A549 (cell line): ENCODE results near the gene PIP4K2B.
"Not testable (repeated sequence)": the region's sequence is repeated elsewhere in the genome, so short reads cannot be mapped to it uniquely, and the experiment has no call there.

ENCODE experiments used
- BCL3 ChIP-seq: fragments of >200 bp; sonication (Bioruptor Twin); formaldehyde crosslinking; IDR thresholded peaks from 3 replicates; pipeline ENCODE4 v1.6.1; 2016
- CHD2 ChIP-seq: fragments of 150-350 bp; IDR thresholded peaks from 2 replicates; pipeline ENCODE4 v1.6.1; 2014; ENCODE audit warnings: low read length; ENCODE audit not compliant: partially characterized antibody
- CHD4 ChIP-seq: fragments of 200-600 bp; sonication (generic); IDR thresholded peaks from 2 replicates; pipeline ENCODE4 v1.6.1; 2016; ENCODE audit warnings: antibody characterized with exemption, mild to moderate bottlenecking, borderline replicate concordance
- HMGXB4 ChIP-seq: fragments of 250-450 bp; sonication (Bioruptor Pico); IDR thresholded peaks from 2 replicates; pipeline ENCODE4 v1.5.0; 2021; ENCODE audit warnings: mild to moderate bottlenecking, moderate library complexity, borderline replicate concordance
- MYC ChIP-seq: IDR thresholded peaks from 2 replicates; pipeline ENCODE4 v1.6.1; 2012; ENCODE audit warnings: mild to moderate bottlenecking, inconsistent platforms, low read length, improper control_type of control experiment, borderline replicate concordance
- NPAS2 ChIP-seq: fragments of 250-450 bp; sonication (Bioruptor Pico); IDR thresholded peaks from 2 replicates; pipeline ENCODE4 v1.8.0; 2022; ENCODE audit warnings: mild to moderate bottlenecking, moderate library complexity, borderline replicate concordance
- PHF8 ChIP-seq: fragments of 200-600 bp; sonication (generic); IDR thresholded peaks from 2 replicates; pipeline ENCODE4 v1.6.1; 2016; ENCODE audit warnings: low read depth, mild to moderate bottlenecking, antibody characterized with exemption, moderate library complexity, borderline replicate concordance
- POLR2A ChIP-seq: IDR thresholded peaks from 2 replicates; pipeline ENCODE4 v1.6.1; 2012; ENCODE audit warnings: mild to moderate bottlenecking, low read length
- POLR2AphosphoS2 ChIP-seq: conservative IDR thresholded peaks from 2 replicates; pipeline ENCODE4 v1.6.1; 2012; ENCODE audit warnings: low read length, improper control_type of control experiment, inconsistent platforms
- RARB ChIP-seq: fragments of 250-450 bp; sonication (Bioruptor Pico); IDR thresholded peaks from 2 replicates; pipeline ENCODE4 v1.8.0; 2021; ENCODE audit warnings: mild to moderate bottlenecking, moderate library complexity
- TF ChIP-seq, protein P1 (sequence below): fragments of 450-650 bp; IDR thresholded peaks from 2 replicates; pipeline ENCODE4 v1.6.1; 2014; ENCODE audit warnings: antibody characterized with exemption
- TF ChIP-seq, protein P2 (sequence below): fragments of >200 bp; sonication (Bioruptor Twin); formaldehyde crosslinking; IDR thresholded peaks from 3 replicates; pipeline ENCODE4 v1.5.1; 2016
- TF ChIP-seq, protein P3 (sequence below): fragments of 200-600 bp; sonication (generic); IDR thresholded peaks from 2 replicates; pipeline ENCODE4 v1.6.1; 2016; ENCODE audit warnings: antibody characterized with exemption, mild to moderate bottlenecking, moderate library complexity
- TF ChIP-seq, protein P4 (sequence below): fragments of >200 bp; sonication (Bioruptor Twin); formaldehyde crosslinking; IDR thresholded peaks from 2 replicates; pipeline ENCODE4 v1.6.1; 2016

DNA sequence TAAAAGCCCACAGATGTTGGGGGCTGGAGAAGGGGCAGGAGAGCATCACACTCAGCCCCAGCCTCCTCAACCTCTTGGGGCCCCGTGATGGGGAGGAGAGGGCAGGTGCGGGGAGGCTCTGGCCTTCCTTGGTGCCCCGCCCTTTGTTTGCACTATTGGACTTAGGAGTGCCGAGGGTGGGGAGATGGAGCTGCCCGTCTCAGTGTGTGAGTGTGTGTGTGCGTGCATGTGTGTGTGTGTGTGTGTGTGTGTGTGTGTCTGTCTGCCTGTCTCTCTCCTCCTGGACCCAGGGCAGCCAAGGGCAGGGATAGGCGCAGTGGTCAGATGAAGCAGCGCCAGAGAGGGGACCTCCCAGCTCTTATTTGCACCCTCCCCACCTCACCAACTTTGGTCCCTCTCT, 73.2 kb downstream of the PIP4K2B start:
- TF ChIP-seq, protein P1, sequence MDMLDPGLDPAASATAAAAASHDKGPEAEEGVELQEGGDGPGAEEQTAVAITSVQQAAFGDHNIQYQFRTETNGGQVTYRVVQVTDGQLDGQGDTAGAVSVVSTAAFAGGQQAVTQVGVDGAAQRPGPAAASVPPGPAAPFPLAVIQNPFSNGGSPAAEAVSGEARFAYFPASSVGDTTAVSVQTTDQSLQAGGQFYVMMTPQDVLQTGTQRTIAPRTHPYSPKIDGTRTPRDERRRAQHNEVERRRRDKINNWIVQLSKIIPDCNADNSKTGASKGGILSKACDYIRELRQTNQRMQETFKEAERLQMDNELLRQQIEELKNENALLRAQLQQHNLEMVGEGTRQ = not testable (repeated sequence)
- not testable (repeated sequence) for TF ChIP-seq CHD4; POLR2A; HMGXB4 (CRISPR knock-in tag); BCL3; POLR2AphosphoS2; PHF8; NPAS2 (CRISPR knock-in tag); MYC; RARB (CRISPR knock-in tag); CHD2
- TF ChIP-seq, protein P2, sequence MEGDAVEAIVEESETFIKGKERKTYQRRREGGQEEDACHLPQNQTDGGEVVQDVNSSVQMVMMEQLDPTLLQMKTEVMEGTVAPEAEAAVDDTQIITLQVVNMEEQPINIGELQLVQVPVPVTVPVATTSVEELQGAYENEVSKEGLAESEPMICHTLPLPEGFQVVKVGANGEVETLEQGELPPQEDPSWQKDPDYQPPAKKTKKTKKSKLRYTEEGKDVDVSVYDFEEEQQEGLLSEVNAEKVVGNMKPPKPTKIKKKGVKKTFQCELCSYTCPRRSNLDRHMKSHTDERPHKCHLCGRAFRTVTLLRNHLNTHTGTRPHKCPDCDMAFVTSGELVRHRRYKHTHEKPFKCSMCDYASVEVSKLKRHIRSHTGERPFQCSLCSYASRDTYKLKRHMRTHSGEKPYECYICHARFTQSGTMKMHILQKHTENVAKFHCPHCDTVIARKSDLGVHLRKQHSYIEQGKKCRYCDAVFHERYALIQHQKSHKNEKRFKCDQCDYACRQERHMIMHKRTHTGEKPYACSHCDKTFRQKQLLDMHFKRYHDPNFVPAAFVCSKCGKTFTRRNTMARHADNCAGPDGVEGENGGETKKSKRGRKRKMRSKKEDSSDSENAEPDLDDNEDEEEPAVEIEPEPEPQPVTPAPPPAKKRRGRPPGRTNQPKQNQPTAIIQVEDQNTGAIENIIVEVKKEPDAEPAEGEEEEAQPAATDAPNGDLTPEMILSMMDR = not testable (repeated sequence)
- TF ChIP-seq, protein P3, sequence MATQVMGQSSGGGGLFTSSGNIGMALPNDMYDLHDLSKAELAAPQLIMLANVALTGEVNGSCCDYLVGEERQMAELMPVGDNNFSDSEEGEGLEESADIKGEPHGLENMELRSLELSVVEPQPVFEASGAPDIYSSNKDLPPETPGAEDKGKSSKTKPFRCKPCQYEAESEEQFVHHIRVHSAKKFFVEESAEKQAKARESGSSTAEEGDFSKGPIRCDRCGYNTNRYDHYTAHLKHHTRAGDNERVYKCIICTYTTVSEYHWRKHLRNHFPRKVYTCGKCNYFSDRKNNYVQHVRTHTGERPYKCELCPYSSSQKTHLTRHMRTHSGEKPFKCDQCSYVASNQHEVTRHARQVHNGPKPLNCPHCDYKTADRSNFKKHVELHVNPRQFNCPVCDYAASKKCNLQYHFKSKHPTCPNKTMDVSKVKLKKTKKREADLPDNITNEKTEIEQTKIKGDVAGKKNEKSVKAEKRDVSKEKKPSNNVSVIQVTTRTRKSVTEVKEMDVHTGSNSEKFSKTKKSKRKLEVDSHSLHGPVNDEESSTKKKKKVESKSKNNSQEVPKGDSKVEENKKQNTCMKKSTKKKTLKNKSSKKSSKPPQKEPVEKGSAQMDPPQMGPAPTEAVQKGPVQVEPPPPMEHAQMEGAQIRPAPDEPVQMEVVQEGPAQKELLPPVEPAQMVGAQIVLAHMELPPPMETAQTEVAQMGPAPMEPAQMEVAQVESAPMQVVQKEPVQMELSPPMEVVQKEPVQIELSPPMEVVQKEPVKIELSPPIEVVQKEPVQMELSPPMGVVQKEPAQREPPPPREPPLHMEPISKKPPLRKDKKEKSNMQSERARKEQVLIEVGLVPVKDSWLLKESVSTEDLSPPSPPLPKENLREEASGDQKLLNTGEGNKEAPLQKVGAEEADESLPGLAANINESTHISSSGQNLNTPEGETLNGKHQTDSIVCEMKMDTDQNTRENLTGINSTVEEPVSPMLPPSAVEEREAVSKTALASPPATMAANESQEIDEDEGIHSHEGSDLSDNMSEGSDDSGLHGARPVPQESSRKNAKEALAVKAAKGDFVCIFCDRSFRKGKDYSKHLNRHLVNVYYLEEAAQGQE = not testable (repeated sequence)
- TF ChIP-seq, protein P4, sequence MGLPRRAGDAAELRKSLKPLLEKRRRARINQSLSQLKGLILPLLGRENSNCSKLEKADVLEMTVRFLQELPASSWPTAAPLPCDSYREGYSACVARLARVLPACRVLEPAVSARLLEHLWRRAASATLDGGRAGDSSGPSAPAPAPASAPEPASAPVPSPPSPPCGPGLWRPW = not testable (repeated sequence)
